Measurements from ENCODE around the gene EFTUD2.

GRCh38 chr17:44933824-44934744, 34.8 kb upstream of the EFTUD2 start:
- TF ChIP-seq POLR2A (IDR thresholded peaks at IDR 0.05) (no peak), CTCF (IDR thresholded peaks at IDR 0.05 in 4 of 5, conservative IDR thresholded peaks at IDR 0.05 in 1 of 5) (no peak)

All from gastrocnemius medialis (tissue), 4 donors.